ENCODE data around the gene CORO2B. TPM values are rescaled to one million over a fixed set of nuclear protein-coding genes. Genes with fewer than 3 reads are reported as not detected.
A peak's percentile ranks its signal among the peaks of the same experiment; 100 is the strongest.

Gene CORO2B
- total RNA-seq, 1 donor from 2014 or later, result 0.12 TPM

DNA sequence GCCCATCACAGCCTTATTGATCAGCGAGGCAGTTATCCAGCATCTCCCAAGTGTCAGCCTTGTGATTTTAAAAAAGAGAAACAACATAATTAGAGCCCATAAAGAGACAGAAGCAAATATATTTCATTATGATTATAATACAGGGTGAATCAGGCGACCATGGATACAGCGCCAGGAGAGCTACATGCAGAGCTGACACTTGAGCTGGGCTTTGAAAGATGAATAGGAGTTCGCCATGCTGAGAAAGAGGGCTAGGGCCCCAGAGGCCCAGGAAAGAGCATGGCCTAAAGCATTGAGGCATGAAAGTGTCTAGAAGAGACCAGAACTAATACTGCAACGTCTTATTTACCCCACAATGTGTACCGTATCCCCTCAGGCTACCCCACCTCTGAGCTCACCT is 4.2 kb upstream of the CORO2B start:
- ATAC-seq, result no peak

DNA sequence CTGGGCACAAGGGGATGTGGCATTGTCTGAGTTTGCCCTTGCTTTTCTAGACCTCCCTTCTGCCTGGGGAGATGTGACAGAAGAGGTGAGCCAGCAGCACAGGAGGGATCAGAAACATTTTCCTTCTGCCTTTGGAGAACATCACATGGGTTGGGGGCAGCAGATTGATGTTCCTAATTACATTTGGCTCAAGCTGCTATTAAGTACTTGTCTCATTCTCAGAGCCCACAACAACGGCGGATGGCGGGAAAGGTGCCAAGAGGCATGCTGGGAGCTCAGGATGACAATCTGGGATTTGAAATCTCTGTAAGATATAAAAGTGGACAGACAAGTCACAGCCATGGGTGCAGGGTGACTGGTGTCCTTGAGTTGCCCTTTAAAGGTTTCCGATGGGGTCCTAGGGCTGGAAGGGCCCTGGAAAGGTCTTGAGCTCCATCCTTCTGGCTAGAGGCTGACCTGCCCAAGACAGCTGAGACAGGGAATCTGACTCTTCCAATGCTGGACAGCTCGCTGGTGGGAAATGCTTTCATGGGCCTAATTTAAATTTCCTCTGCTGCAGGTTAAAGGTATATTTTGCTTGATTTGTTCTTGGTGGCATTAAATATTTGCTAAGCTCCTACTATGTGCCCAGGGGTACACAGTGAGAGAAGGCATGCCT is 2.4 kb upstream of the CORO2B start:
- no peak for ATAC-seq

- ATAC-seq, result peak; percentile 63
Observed at GRCh38 chr15:68578175-68578979, 416 bp upstream of the CORO2B start.

DNA sequence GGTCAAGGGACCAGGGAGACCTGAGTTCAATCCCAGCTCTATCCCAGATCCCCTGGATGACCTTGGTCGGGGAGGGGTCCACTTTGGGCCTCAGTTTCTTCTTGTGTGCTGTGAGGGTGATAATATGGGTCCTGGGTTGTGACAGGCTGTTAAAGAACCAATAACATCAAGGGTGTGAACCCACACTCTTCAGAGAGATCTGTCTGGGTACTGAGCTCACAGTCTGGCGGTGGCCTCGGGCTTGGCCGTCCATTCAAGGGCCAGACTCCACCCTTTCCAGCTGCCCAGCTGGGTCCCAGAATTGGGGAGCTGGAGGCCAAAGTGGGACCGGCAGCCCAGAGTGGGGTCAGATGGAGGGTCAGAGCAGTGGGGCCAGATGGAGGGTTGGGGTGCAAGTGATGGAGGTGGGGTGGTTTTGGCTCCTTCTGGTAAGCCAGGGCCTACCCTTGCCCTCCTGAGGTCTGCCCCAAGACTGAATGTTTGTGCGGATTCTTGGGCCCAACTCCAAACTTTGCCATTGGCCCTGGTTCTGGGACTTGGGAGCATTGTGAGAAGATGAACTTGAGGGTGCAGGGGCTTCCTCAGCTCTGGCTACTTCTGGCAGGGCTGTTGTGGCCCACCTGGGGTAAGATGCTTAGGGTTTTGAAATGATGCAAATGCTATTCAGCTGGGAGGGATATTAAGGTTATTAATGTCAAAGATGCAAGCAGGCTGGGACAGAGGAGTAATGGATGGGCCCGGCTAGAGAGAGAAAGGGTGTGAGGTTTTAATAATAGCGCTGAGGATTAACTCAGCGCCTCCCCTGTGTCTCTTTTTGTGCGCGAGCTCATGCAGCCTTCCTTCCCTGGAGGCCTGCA is 1.5 kb downstream of the CORO2B start:
- ATAC-seq, result no peak

GRCh38 chr15:68580883-68581155 is 2.0 kb downstream of the CORO2B start:
- ATAC-seq, result no peak

DNA sequence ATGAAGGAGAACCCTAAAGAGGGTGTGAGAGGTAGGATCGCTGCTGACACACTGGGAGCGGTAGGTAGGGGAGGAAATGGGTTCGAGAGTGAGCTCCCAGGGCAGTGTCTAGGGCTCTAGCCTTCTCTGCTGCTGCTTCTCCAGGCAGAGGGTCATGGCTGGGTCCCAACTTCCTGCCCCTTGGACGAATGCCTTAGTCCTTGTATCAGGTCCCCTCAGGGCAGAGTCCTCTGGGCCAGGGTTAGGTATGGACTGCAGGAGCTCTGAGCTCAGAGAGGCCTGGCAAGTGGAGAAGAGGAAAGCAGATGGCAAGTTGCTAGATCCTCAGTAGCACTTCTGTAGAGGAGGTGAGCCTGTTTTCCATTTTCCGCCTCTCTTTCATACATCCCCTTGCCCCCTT is 2.9 kb downstream of the CORO2B start:
- ATAC-seq, result no peak

DNA sequence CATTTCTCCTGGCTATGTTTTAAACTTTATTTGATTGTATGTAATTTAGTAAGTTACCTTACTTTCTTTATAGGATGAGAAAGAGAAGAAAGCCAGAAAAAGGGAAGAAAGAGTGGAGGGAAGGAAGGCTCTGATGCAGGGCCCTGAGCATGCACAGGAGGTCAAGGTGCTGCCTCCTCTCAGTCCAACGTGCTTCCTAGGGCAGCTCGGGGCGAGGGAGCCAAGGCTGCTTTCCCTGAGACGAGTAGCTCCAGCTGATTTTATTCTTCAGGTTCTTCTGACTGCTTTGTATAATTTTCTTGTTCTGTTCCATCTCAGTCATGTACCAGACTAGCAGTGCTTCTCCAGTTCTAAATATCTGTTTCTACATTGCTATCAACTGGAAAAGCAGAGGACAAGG is 3.4 kb downstream of the CORO2B start:
- no peak for ATAC-seq

- no peak for ATAC-seq
Observed at GRCh38 chr15:68582864-68583263, 4.1 kb downstream of the CORO2B start.

GRCh38 chr15:68583321-68583720 is 4.5 kb downstream of the CORO2B start:
- no peak for ATAC-seq

DNA sequence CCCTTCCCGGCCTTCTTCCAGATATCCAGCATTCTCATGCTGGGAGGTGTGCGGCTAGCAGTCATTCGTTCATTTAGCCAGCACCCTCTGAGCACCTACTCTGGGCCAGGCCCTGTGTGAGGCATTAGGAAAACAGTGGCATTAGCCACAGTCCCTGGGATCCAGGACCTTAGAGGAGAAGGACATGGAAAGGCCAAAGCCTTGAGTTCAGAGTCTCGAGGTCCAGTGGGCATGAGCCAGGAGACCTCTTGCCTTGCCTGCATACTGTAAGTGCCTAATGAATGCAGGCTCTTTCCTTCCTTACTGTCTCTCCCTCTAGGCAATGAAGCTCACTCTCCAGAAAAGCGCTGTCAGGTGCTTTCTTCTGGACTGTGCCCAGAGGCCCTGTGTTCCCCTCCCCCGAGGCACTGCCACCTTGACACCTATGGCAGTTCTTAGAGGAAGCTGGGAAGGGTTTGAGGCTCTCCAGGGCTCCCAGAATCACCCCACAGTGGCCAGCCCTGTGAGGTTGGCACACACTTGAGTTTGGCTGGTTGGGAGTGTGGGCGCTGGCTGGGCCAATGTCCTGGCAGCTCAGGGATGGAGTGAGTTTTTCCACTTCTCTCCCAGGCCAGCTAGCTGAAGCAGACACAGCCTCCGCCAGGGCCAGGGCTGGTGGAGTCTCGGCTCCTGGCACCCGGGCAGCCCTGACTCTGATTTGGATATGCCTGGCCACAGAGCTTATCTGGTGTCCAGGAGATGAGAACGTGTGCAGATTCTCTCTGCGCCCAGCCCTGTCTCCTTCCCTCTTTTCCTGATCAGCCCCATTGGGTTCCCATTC is 5.4 kb downstream of the CORO2B start:
- no peak for ATAC-seq

- no peak for ATAC-seq
Observed at GRCh38 chr15:68584756-68585573, 6.2 kb downstream of the CORO2B start.

- no peak for ATAC-seq
Observed at GRCh38 chr15:68585574-68586273, 6.9 kb downstream of the CORO2B start.

DNA sequence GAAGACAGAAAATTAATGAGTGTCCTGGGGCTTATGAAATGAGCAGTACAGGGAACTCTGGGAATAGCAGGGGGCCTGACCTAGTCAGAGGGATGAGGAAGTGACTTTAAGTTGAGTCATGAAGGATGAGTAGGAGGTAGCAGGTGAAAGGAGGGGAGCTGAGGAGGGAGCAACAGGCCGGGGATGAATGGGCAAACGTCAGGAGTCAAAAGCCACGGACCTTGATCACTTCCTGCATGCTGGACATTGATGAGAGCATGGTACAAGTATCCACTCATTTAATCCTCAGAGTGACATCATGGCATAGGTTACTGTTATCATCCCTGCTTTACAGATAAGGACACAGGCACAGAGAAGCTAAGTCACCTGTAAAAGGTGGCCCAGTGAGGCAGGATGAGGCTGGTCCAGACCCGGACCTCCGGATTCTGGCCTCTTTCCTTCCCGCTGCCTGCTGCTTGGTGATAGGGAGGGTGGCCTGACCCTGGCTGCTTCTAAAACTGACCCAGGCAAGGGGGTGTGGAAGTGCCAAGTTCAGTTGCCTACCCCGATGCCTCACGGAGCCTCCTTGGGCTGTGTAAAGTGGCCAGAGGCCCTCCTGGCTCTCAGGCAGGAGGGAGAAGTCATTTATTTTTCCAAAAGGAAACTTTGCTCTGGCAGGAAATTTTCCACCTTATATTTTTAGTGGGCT is 7.6 kb downstream of the CORO2B start:
- peak; percentile 34 for ATAC-seq

GRCh38 chr15:68587769-68588385 is 9.1 kb downstream of the CORO2B start:
- ATAC-seq, result no peak

DNA sequence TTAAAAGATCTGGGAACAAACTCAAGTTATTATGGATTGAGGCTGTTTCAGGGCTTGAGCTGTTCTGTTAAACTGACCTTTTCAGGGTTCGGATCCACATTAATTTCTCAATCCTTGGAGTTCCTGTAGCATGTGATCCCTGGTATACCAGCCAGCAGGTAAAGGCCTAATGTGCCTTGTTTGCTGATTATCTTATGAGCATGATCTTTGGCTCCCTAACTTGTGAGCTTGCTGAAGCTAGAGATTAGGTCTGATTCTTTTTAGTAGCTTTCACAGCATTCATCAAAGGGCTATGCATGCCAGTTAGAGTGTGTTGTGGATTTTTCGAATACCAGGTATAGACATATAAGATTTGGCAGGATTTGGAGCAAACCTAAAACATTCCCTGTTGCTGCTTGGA is 10.3 kb downstream of the CORO2B start:
- ATAC-seq, result no peak

DNA sequence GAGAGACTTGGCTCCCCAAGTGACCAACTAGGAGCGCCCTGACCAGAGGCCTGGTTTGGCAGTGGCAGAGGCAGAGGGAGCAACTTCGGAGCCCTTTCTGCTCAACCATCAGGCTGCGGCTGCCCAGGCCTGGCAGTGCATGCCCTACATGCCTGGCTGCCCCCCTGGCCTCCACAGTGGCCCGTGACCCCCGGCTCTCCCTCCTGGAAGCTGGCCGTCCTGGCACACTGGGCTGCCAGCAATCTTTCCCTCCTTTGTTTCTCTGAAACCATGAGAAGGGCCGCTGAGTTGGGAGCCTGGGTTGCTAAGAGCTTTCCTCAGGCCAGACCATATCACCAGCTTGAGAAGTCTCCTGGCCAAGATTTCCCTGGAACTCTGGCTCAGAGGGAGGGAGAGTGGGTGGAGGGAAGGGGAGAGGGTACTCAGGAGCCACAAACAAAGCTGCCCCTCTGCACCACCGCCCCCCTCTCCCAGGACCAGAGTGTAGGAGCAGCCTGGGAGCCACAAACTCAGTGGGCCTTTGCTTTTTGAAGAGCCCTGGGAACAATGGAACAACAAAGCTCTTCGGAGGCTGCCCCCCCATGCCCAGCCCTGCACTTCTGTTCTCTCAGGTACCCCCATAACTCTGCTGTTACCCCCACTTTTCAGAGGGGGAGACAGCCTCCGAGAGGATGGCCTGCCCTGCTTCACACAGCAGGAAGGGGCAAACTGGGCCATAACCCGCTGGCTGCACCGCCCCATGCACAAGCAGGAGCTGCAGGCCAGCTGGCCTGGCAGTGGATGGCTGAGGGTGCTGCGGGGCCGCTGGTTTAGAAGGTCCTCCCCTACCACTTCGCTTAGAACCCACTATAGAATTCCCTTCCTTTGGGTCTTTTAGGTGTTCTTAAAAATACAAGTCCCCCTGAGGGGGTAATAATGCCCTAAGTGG is 11.3 kb downstream of the CORO2B start:
- ATAC-seq, result no peak

- ATAC-seq, result no peak
Observed at GRCh38 chr15:68590721-68591389, 12.1 kb downstream of the CORO2B start.

DNA sequence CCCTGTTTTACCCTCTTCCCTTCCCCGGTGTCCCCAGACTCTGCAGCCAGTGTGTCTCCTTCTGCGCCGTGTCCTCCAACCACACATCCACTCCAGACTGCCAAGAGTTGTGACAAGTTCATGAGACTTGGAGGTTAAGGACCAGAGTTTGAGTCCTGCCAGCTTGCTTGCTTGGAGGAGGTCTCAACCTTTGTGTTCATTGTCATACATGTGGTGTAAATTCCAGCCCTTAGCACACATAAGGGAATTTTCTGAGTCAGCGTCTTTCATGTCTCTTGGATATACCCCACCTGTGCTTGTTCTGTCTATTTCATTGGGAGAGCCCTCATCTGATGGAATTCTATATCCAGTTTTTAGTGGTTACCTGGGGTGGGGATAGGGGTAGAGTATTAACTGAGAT is 13.3 kb downstream of the CORO2B start:
- no peak for ATAC-seq
